ENCODE measurements around the gene RPL7L1.

RPL7L1 gene

DNA sequence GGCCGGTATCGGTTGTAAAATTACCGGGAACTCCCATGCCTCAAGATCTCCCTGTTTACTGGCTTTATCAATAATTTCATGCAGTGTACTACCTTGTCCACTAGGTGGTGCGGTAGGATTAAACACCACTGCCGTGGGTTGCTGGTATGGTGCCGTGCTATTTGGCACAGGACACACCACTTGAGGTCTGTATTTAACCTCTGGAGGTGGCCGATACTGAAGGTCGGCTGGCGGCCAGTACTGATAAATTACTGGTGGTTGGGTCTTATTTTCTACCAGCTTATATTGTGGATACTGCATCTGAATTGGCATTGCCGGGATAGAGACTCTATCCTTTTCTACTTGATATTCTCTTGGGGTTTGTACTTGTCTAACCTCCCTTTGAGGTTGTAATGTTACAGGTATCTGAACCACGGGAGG, 22.1 kb downstream of the RPL7L1 start:
- ChIA-PET POLR2A (interaction anchor here (1.3 kb wide), 1 partner anchor 11 kb away, joined by 5 read pairs; a partner anchor contains a TSS), CTCF (interaction anchor here (0.6 to 3.4 kb wide), 62 partner anchors 10 to 606 kb away, joined by 3 to 44 read pairs (median 4); partner anchors contain the start of genes CNPY3, GNMT, PEX6 and RPL7L1)
- Histone ChIP-seq H3K4me3 (ENCODE audit: low read depth, low read length) (no peak overlapping the region), H3K27ac (ENCODE audit: extremely low read depth, low read depth, low read length) (no peak overlapping the region), H3K36me3 (ENCODE audit: control insufficient read depth in 2 of 2, insufficient read depth in 1 of 2, low read length in 2 of 2) (no peaks in the 10 kb centered on the region), H3K9me3 (ENCODE audit: control insufficient read depth, insufficient read depth, low read depth, low read length) (no peaks in the 10 kb centered on the region), H3K4me1 (ENCODE audit: control insufficient read depth, insufficient read depth, low read length) (no peaks in the 10 kb centered on the region; the same call in 1 of the 2 replicates)
- TF ChIP-seq KLF10 (tag by site-specific recombination; IDR thresholded peaks at IDR 0.05) (0 out of 2 replicates have a peak, but pooled peaks have one; percentile 38), ZNF677 (tag by site-specific recombination; IDR thresholded peaks at IDR 0.05) (no peak), ZNF600 (tag by site-specific recombination; IDR thresholded peaks at IDR 0.05) (no peak), RBAK (tag by site-specific recombination; IDR thresholded peaks at IDR 0.05) (no peak), ZNF202 (tag by site-specific recombination; IDR thresholded peaks at IDR 0.05; ENCODE audit: borderline replicate concordance) (no peak), ZBTB8A (tag by site-specific recombination; IDR thresholded peaks at IDR 0.05) (no peak), ZNF747 (tag by site-specific recombination; IDR thresholded peaks at IDR 0.05) (no peak), ZNF473 (tag by site-specific recombination; IDR thresholded peaks at IDR 0.05) (no peak), ZNF391 (tag by site-specific recombination; IDR thresholded peaks at IDR 0.05; ENCODE audit: borderline replicate concordance, low read depth) (peak; percentile 15; the same call in 1 of the 2 replicates), ZNF157 (tag by site-specific recombination; IDR thresholded peaks at IDR 0.05) (no peak), SP7 (tag by site-specific recombination; IDR thresholded peaks at IDR 0.05) (0 out of 2 replicates have a peak, but pooled peaks have one; percentile 19), ZNF350 (tag by site-specific recombination; IDR thresholded peaks at IDR 0.05) (no peak), ZNF155 (tag by site-specific recombination; IDR thresholded peaks at IDR 0.05) (no peak), ZNF560 (tag by site-specific recombination; IDR thresholded peaks at IDR 0.05; ENCODE audit: borderline replicate concordance) (no peak), ZNF10 (tag by site-specific recombination; IDR thresholded peaks at IDR 0.05) (peak; percentile 71; the same call in 1 of the 2 replicates), ZNF335 (tag by site-specific recombination; conservative IDR thresholded peaks at IDR 0.05) (peak; percentile 37; the same call in 1 of the 2 replicates), ZNF664 (tag by site-specific recombination; IDR thresholded peaks at IDR 0.05) (no peak), ZNF341 (tag by site-specific recombination; IDR thresholded peaks at IDR 0.05; ENCODE audit: low read depth) (no peak), ZSCAN23 (tag by site-specific recombination; IDR thresholded peaks at IDR 0.05) (no peak), ZSCAN30 (tag by site-specific recombination; IDR thresholded peaks at IDR 0.05) (0 out of 2 replicates have a peak, but pooled peaks have one; percentile 54), ZNF837 (tag by site-specific recombination; IDR thresholded peaks at IDR 0.05) (no peak)
- TF ChIP-seq, protein P1, sequence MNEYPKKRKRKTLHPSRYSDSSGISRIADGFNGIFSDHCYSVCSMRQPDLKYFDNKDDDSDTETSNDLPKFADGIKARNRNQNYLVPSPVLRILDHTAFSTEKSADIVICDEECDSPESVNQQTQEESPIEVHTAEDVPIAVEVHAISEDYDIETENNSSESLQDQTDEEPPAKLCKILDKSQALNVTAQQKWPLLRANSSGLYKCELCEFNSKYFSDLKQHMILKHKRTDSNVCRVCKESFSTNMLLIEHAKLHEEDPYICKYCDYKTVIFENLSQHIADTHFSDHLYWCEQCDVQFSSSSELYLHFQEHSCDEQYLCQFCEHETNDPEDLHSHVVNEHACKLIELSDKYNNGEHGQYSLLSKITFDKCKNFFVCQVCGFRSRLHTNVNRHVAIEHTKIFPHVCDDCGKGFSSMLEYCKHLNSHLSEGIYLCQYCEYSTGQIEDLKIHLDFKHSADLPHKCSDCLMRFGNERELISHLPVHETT (tag by site-specific recombination; IDR thresholded peaks at IDR 0.05): no peak
- TF ChIP-seq, protein P2, sequence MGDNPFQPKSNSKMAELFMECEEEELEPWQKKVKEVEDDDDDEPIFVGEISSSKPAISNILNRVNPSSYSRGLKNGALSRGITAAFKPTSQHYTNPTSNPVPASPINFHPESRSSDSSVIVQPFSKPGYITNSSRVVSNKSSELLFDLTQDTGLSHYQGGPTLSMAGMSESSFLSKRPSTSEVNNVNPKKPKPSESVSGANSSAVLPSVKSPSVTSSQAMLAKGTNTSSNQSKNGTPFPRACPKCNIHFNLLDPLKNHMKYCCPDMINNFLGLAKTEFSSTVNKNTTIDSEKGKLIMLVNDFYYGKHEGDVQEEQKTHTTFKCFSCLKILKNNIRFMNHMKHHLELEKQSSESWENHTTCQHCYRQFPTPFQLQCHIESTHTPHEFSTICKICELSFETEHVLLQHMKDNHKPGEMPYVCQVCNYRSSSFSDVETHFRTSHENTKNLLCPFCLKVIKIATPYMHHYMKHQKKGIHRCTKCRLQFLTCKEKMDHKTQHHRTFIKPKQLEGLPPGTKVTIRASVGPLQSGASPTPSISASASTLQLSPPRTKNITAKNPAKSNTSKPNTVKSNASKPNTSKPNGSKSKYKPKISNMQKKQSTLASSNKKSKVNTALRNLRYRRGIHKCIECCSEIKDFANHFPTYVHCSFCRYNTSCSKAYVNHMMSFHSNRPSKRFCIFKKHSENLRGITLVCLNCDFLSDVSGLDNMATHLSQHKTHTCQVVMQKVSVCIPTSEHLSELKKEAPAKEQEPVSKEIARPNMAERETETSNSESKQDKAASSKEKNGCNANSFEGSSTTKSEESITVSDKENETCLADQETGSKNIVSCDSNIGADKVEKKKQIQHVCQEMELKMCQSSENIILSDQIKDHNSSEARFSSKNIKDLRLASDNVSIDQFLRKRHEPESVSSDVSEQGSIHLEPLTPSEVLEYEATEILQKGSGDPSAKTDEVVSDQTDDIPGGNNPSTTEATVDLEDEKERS (tag by site-specific recombination; IDR thresholded peaks at IDR 0.05): no peak
- TF ChIP-seq, protein P3, sequence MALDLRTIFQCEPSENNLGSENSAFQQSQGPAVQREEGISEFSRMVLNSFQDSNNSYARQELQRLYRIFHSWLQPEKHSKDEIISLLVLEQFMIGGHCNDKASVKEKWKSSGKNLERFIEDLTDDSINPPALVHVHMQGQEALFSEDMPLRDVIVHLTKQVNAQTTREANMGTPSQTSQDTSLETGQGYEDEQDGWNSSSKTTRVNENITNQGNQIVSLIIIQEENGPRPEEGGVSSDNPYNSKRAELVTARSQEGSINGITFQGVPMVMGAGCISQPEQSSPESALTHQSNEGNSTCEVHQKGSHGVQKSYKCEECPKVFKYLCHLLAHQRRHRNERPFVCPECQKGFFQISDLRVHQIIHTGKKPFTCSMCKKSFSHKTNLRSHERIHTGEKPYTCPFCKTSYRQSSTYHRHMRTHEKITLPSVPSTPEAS (tag by site-specific recombination; IDR thresholded peaks at IDR 0.05): no peak
- TF ChIP-seq, protein P4, sequence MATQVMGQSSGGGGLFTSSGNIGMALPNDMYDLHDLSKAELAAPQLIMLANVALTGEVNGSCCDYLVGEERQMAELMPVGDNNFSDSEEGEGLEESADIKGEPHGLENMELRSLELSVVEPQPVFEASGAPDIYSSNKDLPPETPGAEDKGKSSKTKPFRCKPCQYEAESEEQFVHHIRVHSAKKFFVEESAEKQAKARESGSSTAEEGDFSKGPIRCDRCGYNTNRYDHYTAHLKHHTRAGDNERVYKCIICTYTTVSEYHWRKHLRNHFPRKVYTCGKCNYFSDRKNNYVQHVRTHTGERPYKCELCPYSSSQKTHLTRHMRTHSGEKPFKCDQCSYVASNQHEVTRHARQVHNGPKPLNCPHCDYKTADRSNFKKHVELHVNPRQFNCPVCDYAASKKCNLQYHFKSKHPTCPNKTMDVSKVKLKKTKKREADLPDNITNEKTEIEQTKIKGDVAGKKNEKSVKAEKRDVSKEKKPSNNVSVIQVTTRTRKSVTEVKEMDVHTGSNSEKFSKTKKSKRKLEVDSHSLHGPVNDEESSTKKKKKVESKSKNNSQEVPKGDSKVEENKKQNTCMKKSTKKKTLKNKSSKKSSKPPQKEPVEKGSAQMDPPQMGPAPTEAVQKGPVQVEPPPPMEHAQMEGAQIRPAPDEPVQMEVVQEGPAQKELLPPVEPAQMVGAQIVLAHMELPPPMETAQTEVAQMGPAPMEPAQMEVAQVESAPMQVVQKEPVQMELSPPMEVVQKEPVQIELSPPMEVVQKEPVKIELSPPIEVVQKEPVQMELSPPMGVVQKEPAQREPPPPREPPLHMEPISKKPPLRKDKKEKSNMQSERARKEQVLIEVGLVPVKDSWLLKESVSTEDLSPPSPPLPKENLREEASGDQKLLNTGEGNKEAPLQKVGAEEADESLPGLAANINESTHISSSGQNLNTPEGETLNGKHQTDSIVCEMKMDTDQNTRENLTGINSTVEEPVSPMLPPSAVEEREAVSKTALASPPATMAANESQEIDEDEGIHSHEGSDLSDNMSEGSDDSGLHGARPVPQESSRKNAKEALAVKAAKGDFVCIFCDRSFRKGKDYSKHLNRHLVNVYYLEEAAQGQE (tag by site-specific recombination; IDR thresholded peaks at IDR 0.05): no peak
- TF ChIP-seq, protein P5, sequence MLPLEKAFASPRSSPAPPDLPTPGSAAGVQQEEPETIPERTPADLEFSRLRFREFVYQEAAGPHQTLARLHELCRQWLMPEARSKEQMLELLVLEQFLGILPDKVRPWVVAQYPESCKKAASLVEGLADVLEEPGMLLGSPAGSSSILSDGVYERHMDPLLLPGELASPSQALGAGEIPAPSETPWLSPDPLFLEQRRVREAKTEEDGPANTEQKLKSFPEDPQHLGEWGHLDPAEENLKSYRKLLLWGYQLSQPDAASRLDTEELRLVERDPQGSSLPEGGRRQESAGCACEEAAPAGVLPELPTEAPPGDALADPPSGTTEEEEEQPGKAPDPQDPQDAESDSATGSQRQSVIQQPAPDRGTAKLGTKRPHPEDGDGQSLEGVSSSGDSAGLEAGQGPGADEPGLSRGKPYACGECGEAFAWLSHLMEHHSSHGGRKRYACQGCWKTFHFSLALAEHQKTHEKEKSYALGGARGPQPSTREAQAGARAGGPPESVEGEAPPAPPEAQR (tag by site-specific recombination; IDR thresholded peaks at IDR 0.05): no peak
